ENCODE results near the gene RCHY1. TPM values are rescaled to one million over a fixed set of nuclear protein-coding genes. Genes with fewer than 3 reads are reported as not detected.

RCHY1 gene
- total and polyA plus RNA-seq, 2 experiments from 2014 or later = 16.9 to 23.6 TPM

DNA sequence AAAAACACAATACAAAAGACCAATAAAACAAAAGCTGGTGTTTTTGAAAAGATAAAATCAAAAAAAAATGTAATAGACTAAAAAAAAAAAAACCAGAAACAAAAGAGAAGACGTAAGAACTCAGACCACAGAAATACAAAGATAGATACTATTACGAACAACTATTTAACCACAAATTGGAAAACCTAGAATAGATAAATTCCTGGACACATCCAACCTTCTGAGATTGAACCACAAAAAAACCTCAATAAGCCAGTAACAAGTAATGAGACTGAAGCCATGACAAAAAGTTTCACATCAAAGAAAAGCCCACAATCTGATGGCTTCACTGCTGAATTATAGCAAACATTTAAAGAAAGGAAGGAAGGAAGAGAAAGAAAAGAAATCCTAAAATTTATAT, 16.2 kb downstream of the RCHY1 start:
- TF ChIP-seq EZH2 (IDR thresholded peaks at IDR 0.05; ENCODE audit: insufficient read depth, poor library complexity, severe bottlenecking) (no peak), EZH2phosphoT487 (IDR thresholded peaks at IDR 0.05; ENCODE audit: insufficient read depth, low read depth) (no peak)
- no peak overlapping the region for H3K27ac ChIP-seq
- H3K9me3 ChIP-seq (ENCODE audit: low read depth) = no peaks in the 10 kb centered on the region
- peaks cover 72% of the 10 kb centered on the region for H3K79me2 ChIP-seq (ENCODE audit: insufficient read depth)
- 97 to 98% methylated on average over 2 of the region's 2 CpGs for WGBS, 2 experiments (ENCODE audit: low coverage in 1 of 2, low lambda C conversion rate in 2 of 2, missing lambda C conversion rate in 2 of 2)
- in situ Hi-C loops (cut with MboI) = no loop called here
- H4K20me1 ChIP-seq (ENCODE audit: insufficient read depth) = peaks cover 7% of the 10 kb centered on the region
- H3F3A ChIP-seq (ENCODE audit: insufficient read depth) = peaks cover 24% of the 10 kb centered on the region
- no peak for DNase-seq
- H3K4me3 ChIP-seq = no peak overlapping the region
- H3K36me3 ChIP-seq (ENCODE audit: low read depth) = peaks cover 27% of the 10 kb centered on the region; the same call in 1 of the 2 replicates
- H3K27me3 ChIP-seq (replicated peaks; ENCODE audit: insufficient read depth) = no peaks in the 10 kb centered on the region
- peaks cover 18% of the 10 kb centered on the region for H3K4me1 ChIP-seq (ENCODE audit: insufficient read depth)
- no peak overlapping the region for H3K9ac ChIP-seq
- no peak overlapping the region for H2AFZ ChIP-seq
- no peaks in the 10 kb centered on the region for H3K9me2 ChIP-seq (ENCODE audit: insufficient read depth)
- no peak overlapping the region for H3K4me2 ChIP-seq (ENCODE audit: unreplicated experiment)

DNA sequence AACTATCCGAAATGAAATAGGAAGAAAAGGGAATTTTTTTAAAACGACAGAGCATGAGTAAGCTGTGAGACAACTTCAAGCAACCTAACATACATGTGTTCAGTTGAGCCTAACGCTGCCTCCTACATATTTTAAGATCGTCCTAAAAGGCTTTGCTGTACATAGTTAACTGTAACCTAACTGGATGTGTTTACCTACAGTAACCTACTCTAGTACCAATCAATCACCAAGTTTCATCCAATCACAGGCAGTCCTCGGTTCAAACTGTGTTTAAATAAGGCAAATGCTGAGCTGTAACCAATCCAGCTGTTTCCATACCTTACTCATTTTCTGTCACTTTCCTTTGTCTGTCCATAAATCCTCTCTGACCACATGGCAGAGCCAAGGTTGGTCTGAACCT, 17.1 kb downstream of the RCHY1 start:
- H3K9me3 ChIP-seq (ENCODE audit: low read depth) = no peaks in the 10 kb centered on the region
- no peak for TF ChIP-seq EZH2 (IDR thresholded peaks at IDR 0.05; ENCODE audit: insufficient read depth, poor library complexity, severe bottlenecking)
- TF ChIP-seq EZH2phosphoT487 (IDR thresholded peaks at IDR 0.05; ENCODE audit: insufficient read depth, low read depth) = no peak
- H3K36me3 ChIP-seq (ENCODE audit: low read depth) = peaks cover 25% of the 10 kb centered on the region
- peak overlapping the region; percentile 50 for H2AFZ ChIP-seq
- H3K27ac ChIP-seq = peak overlapping the region; percentile 47
- peaks cover 18% of the 10 kb centered on the region for H3K4me1 ChIP-seq (ENCODE audit: insufficient read depth)
- peak overlapping the region; percentile 37 for H3K4me2 ChIP-seq (ENCODE audit: unreplicated experiment)
- no peaks in the 10 kb centered on the region for H3K27me3 ChIP-seq (replicated peaks; ENCODE audit: insufficient read depth)
- in situ Hi-C loops (cut with MboI) = no loop called here
- peaks cover 24% of the 10 kb centered on the region for H3F3A ChIP-seq (ENCODE audit: insufficient read depth)
- H3K79me2 ChIP-seq (ENCODE audit: insufficient read depth) = peaks cover 68% of the 10 kb centered on the region
- H3K9ac ChIP-seq = peak overlapping the region; percentile 39
- 25 to 32% methylated on average over 5 of the region's 5 CpGs for WGBS, 2 experiments (ENCODE audit: low coverage in 1 of 2, low lambda C conversion rate in 2 of 2, missing lambda C conversion rate in 2 of 2)
- H3K4me3 ChIP-seq = peak overlapping the region; percentile 35
- H3K9me2 ChIP-seq (ENCODE audit: insufficient read depth) = no peaks in the 10 kb centered on the region
- peaks cover 7% of the 10 kb centered on the region for H4K20me1 ChIP-seq (ENCODE audit: insufficient read depth)
- DNase-seq = peak; percentile 61

DNA sequence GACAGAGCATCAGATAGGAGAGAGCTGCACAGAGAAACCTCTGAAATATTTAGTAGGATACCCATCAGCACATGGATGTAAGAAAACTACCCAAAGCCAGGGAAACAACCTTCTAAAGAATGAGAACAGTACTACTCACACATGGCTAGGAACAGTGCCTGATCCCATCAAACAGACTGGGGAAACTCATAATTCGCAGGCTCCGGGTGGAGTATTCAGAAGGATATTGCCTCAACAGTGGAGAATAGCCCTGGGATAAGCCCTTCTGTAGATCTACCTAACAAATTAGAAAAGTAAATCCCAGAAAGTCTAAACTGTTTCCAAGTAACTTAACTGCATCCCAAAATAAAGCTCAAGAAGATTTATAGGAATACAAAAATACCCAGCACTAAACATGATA, 17.8 kb downstream of the RCHY1 start:
- Histone ChIP-seq H4K20me1 (ENCODE audit: insufficient read depth) (peaks cover 7% of the 10 kb centered on the region), H3K4me1 (ENCODE audit: insufficient read depth) (peaks cover 18% of the 10 kb centered on the region), H3K79me2 (ENCODE audit: insufficient read depth) (peaks cover 68% of the 10 kb centered on the region), H3K9ac (peak overlapping the region; percentile 39), H3K4me2 (ENCODE audit: unreplicated experiment) (peak overlapping the region; percentile 37), H3K27ac (peak overlapping the region; percentile 47; the same call in 1 of the 2 replicates), H3K9me2 (ENCODE audit: insufficient read depth) (no peaks in the 10 kb centered on the region), H3K9me3 (ENCODE audit: low read depth) (no peaks in the 10 kb centered on the region), H3K27me3 (replicated peaks; ENCODE audit: insufficient read depth) (no peaks in the 10 kb centered on the region), H3K36me3 (ENCODE audit: low read depth) (peaks cover 31% of the 10 kb centered on the region), H2AFZ (no peak overlapping the region), H3K4me3 (peak overlapping the region; percentile 35; the same call in 1 of the 2 replicates), H3F3A (ENCODE audit: insufficient read depth) (peaks cover 24% of the 10 kb centered on the region)
- in situ Hi-C loops (cut with MboI) = no loop called here
- DNase-seq = no peak
- WGBS, 2 experiments (ENCODE audit: low coverage in 1 of 2, low lambda C conversion rate in 2 of 2, missing lambda C conversion rate in 2 of 2) = 100% methylated on average over 2 of the region's 2 CpGs
- TF ChIP-seq EZH2phosphoT487 (IDR thresholded peaks at IDR 0.05; ENCODE audit: insufficient read depth, low read depth) = no peak
- no peak for TF ChIP-seq EZH2 (IDR thresholded peaks at IDR 0.05; ENCODE audit: insufficient read depth, poor library complexity, severe bottlenecking)

DNA sequence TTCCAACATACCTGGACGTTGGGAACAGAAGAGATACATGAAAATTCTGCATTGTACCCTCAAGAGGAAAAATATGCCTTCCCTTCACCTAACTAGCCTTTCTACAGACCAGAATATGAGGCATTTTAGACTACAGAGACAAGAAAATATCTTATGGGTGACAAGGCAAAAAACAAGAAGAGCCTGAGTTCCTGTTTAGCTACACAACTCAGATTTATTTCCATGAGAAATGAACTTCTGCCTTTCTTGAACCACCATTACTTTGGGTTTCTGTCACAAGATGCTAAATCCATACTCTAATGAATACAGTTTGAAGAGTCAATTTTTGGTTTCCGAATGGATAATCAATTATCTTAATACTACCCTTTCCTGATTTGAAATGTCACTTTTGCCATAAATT, 18.7 kb downstream of the RCHY1 start:
- Histone ChIP-seq H3K9me2 (ENCODE audit: insufficient read depth) (no peaks in the 10 kb centered on the region), H3K36me3 (ENCODE audit: low read depth) (peaks cover 40% of the 10 kb centered on the region), H3K79me2 (ENCODE audit: insufficient read depth) (peaks cover 65% of the 10 kb centered on the region), H3K4me3 (no peak overlapping the region), H3K9ac (no peak overlapping the region), H2AFZ (no peak overlapping the region), H3F3A (ENCODE audit: insufficient read depth) (peaks cover 23% of the 10 kb centered on the region), H3K27ac (no peak overlapping the region), H3K4me2 (ENCODE audit: unreplicated experiment) (no peak overlapping the region), H4K20me1 (ENCODE audit: insufficient read depth) (peaks cover 7% of the 10 kb centered on the region), H3K9me3 (ENCODE audit: low read depth) (no peaks in the 10 kb centered on the region), H3K27me3 (replicated peaks; ENCODE audit: insufficient read depth) (no peaks in the 10 kb centered on the region), H3K4me1 (ENCODE audit: insufficient read depth) (peaks cover 18% of the 10 kb centered on the region)
- in situ Hi-C loops (cut with MboI) = no loop called here
- no peak for DNase-seq
- TF ChIP-seq EZH2 (IDR thresholded peaks at IDR 0.05; ENCODE audit: insufficient read depth, poor library complexity, severe bottlenecking) (no peak), EZH2phosphoT487 (IDR thresholded peaks at IDR 0.05; ENCODE audit: insufficient read depth, low read depth) (no peak)
- 98 to 100% methylated on average over 2 of the region's 2 CpGs for WGBS, 2 experiments (ENCODE audit: low coverage in 1 of 2, low lambda C conversion rate in 2 of 2, missing lambda C conversion rate in 2 of 2)

All from GM23248 (cell line).